Lower lobe of right lung (tissue), 2 donors: ENCODE data around the gene GNAZ. TPM values are rescaled to one million over a fixed set of nuclear protein-coding genes. Genes with fewer than 3 reads are reported as not detected.

Experiments
- ATAC-seq, 2 donors: fragments of 200-7000 bp; cut with Tn5 transposase; one replicate each; pipeline ENCODE4 v1.9.1; 2020 to 2022; ENCODE audit warnings: mild to moderate bottlenecking in 2 of 2, moderate library complexity in 2 of 2
- DNase-seq: peaks from one replicate; pipeline ENCODE4 v3.0.0-alpha.2; 2020
- H3K27ac ChIP-seq: fragments of 200-600 bp; one replicate; pipeline ENCODE4 v1.8.0; 2022
- H3K27me3 ChIP-seq: fragments of 200-600 bp; one replicate; pipeline ENCODE4 v1.8.0; 2022; ENCODE audit warnings: low read depth
- H3K36me3 ChIP-seq: fragments of 200-600 bp; one replicate; pipeline ENCODE4 v1.8.0; 2022; ENCODE audit warnings: mild to moderate bottlenecking
- H3K4me1 ChIP-seq: fragments of 200-600 bp; one replicate; pipeline ENCODE4 v1.8.0; 2022
- H3K4me3 ChIP-seq: fragments of 200-600 bp; one replicate; pipeline ENCODE4 v1.8.0; 2022; ENCODE audit warnings: mild to moderate bottlenecking
- H3K9me3 ChIP-seq: fragments of 200-600 bp; one replicate; pipeline ENCODE4 v1.8.0; 2022
- intact Hi-C: fragments of 100-400 bp; cut with DNase I; formaldehyde crosslinking; loops from one replicate; pipeline ENCODE4 v1.11.0; 2022
- total RNA-seq: library from RNA; stranded (reverse); fragmentation: NEBNext Ultra II Directional; extraction: Animal tissue kit (Norgen Biotek cat#: 25700); gene quantifications from one replicate; pipeline ENCODE4 v1.2.1, GENCODE V29; 2021
- TF ChIP-seq, protein P1 (sequence below): fragments of 200-600 bp; IDR thresholded peaks from one replicate; pipeline ENCODE4 v1.8.0; 2022; ENCODE audit warnings: antibody characterized with exemption, mild to moderate bottlenecking
- donor health status: DM: no; HTN: yes; CAD: no; lungs with severe emphysema.

The GNAZ gene
- total RNA-seq, 1 donor from 2014 or later = 2.4 TPM

DNA sequence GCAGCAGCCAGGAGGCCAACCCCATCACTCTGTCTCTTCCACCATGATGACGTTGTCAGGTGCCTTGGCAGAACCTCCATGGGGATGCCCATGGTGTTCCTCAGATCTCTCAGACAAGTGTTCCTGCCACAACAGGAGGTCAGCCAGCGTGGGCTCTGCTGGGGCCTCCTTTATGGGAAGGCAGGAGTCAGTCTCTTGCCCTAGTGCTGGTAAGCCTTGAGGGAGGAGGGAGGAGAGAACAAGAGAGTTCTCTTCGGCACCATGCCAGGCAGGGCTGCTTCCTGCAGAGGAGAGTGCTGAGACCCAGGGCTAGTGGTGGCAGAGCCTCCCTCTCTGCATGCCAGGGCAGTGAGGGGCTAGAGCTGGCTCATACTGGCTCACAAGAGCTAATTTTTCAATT is 32.5 kb downstream of the GNAZ start:
- DNase-seq = no peak
- Histone ChIP-seq H3K4me3 (no peak overlapping the region), H3K4me1 (peaks cover 16% of the 10 kb centered on the region), H3K27ac (no peak overlapping the region), H3K27me3 (no peaks in the 10 kb centered on the region), H3K36me3 (no peaks in the 10 kb centered on the region), H3K9me3 (no peaks in the 10 kb centered on the region)
- TF ChIP-seq, protein P1, sequence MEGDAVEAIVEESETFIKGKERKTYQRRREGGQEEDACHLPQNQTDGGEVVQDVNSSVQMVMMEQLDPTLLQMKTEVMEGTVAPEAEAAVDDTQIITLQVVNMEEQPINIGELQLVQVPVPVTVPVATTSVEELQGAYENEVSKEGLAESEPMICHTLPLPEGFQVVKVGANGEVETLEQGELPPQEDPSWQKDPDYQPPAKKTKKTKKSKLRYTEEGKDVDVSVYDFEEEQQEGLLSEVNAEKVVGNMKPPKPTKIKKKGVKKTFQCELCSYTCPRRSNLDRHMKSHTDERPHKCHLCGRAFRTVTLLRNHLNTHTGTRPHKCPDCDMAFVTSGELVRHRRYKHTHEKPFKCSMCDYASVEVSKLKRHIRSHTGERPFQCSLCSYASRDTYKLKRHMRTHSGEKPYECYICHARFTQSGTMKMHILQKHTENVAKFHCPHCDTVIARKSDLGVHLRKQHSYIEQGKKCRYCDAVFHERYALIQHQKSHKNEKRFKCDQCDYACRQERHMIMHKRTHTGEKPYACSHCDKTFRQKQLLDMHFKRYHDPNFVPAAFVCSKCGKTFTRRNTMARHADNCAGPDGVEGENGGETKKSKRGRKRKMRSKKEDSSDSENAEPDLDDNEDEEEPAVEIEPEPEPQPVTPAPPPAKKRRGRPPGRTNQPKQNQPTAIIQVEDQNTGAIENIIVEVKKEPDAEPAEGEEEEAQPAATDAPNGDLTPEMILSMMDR = no peak
- intact Hi-C loops = no loop called here
- no peak for ATAC-seq

DNA sequence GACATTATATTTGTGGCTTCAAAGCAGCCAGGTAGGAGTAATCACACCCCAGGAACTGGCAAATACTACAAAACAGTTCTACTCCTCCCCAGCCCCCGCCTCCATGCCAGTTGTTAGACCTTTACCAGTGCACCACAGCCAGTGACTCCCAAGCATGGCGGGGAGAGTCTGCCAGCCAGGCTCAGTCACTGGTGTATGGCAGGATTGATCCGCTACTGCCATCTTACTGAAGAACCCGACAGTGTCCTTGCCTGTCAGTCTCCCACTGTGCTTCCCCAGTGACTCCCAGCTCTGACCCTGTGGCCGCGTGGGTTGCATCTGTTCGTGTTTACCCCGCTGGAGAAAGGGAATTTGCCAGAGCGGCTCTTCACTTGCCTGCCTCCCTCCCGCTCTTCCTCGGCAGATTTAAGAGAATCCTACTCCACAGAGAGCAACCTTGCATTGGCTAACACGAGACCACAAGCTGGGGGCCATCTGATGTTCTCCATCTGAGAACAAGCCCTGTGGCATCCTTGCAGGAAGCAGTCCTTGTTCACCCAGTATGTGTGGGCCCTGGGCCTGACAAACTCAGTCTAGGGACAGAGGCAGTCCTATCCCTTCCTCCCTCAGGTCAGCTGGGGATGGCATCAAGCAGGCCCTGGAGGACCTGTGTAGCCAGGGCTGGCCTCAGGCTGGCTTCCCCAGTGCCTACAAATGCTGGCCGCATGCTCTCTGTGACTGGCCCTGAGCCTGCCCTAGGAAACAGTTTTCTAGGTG is 33.1 kb downstream of the GNAZ start:
- intact Hi-C loops = no loop called here
- no peaks in the 10 kb centered on the region for H3K9me3 ChIP-seq
- no peaks in the 10 kb centered on the region for H3K27me3 ChIP-seq
- DNase-seq (no peak), ATAC-seq (no peak)
- H3K4me1 ChIP-seq = peaks cover 11% of the 10 kb centered on the region
- TF ChIP-seq, protein P1 = no peak
- H3K4me3 ChIP-seq = no peak overlapping the region
- no peaks in the 10 kb centered on the region for H3K36me3 ChIP-seq
- no peak overlapping the region for H3K27ac ChIP-seq

DNA sequence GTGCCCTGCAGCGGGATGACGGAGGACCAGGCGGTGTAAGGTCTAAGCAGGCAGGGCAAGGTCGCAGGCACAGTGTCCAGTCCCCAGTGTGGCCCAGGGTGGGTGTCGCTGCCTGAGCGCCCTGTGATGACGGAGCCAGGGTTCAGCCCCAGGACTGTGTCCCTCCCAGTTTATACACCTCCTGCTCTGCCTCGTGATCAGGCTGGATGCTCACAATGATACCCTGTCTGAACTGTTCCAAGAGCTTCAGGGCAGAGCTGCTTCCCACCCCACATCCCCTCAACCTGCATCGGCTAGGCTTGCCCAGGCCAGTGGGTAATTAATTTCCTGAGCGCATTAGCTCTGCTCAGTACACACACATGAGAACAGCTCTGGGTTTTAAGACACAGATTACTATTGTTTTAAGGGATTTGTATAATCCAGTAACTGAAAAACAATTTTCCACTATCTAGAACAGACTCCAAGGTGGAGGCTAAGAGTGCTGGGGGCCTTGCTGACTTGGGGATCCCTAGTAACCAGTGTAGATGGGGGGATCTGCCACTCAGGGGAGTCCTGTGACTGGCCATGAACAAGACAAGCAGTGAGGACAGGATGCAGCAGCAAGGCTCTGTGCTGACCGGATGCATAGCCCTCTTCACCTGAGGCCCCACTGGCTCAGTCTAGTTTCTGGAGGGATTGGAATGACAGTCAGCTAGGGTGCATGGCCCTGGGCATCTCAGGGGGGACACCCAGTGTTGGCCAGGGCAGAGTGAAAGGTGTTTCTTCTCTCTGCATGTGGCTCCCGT is 34.1 kb downstream of the GNAZ start:
- no peak for ATAC-seq
- TF ChIP-seq, protein P1 = no peak
- Histone ChIP-seq H3K27me3 (no peaks in the 10 kb centered on the region), H3K9me3 (no peaks in the 10 kb centered on the region), H3K36me3 (no peaks in the 10 kb centered on the region), H3K27ac (no peak overlapping the region), H3K4me1 (peaks cover 1% of the 10 kb centered on the region), H3K4me3 (no peak overlapping the region)
- intact Hi-C loops = no loop called here
- DNase-seq = no peak

DNA sequence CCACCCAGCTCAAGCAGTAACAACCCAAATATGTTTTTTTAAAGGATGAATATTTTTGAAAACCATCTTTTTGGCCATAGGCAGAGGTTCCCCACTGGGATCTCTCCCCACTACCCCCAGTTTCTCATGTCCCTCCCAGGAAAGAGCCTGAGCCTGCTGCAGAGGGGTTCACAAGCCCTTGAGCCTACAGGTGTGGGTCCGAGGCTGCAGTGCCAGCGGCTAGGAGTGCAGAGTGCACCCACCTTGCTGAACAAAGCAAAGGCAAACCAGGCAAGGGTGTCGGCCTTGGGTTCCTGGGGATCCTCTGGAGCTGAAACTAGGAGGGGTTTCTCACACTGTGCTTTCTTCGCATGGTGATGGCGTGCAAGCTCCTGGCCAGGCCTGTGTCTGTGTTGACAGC is 35.0 kb downstream of the GNAZ start:
- no peaks in the 10 kb centered on the region for H3K9me3 ChIP-seq
- intact Hi-C loops = no loop called here
- no peaks in the 10 kb centered on the region for H3K4me1 ChIP-seq
- H3K27me3 ChIP-seq = no peaks in the 10 kb centered on the region
- no peaks in the 10 kb centered on the region for H3K36me3 ChIP-seq
- no peak overlapping the region for H3K27ac ChIP-seq
- DNase-seq = no peak
- no peak overlapping the region for H3K4me3 ChIP-seq
- TF ChIP-seq, protein P1 = no peak
- no peak for ATAC-seq

DNA sequence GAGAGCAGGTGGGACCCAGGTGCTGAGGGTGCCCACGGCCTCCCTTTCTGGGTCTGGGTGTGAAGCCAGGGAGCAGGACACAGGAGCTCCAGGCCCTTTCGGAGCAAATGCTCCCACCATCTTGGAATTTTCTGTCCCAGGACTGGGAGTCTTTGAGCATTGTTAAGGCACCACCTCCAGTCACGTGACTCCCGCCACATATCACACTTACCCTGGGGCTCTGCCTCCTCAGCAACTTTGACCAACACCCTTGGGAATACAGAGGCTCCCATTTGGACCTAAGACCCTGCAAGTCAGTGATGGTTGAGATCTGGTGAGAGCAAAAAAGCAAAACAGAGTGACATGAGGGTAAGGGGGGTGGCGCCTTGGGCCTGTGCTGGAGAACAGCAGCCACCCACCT is 35.6 kb downstream of the GNAZ start:
- DNase-seq (no peak), ATAC-seq (no peak)
- intact Hi-C loops = no loop called here
- Histone ChIP-seq H3K27me3 (no peaks in the 10 kb centered on the region), H3K9me3 (no peaks in the 10 kb centered on the region), H3K27ac (no peak overlapping the region), H3K4me3 (no peak overlapping the region), H3K36me3 (no peaks in the 10 kb centered on the region), H3K4me1 (no peaks in the 10 kb centered on the region)
- TF ChIP-seq, protein P1 = no peak
